ENCODE data around the gene EXOC8. TPM values are rescaled to one million over a fixed set of nuclear protein-coding genes. Genes with fewer than 3 reads are reported as not detected.

Gene EXOC8
- total and polyA plus RNA-seq, 2 experiments from 2014 or later = 3.9 to 14.6 TPM

- H3K9ac ChIP-seq = no peak overlapping the region
- no peaks in the 10 kb centered on the region for H3K9me2 ChIP-seq (ENCODE audit: insufficient read depth)
- H2AFZ ChIP-seq = no peak overlapping the region
- no peaks in the 10 kb centered on the region for H3K4me1 ChIP-seq (ENCODE audit: insufficient read depth)
- no peak overlapping the region for H3K4me2 ChIP-seq (ENCODE audit: unreplicated experiment)
- H3F3A ChIP-seq (ENCODE audit: insufficient read depth) = no peaks in the 10 kb centered on the region
- H3K27ac ChIP-seq = no peak overlapping the region
- no peaks in the 10 kb centered on the region for H3K79me2 ChIP-seq (ENCODE audit: insufficient read depth)
- H4K20me1 ChIP-seq (ENCODE audit: insufficient read depth) = no peaks in the 10 kb centered on the region
- WGBS, 2 experiments (ENCODE audit: low coverage in 1 of 2, low lambda C conversion rate in 2 of 2, missing lambda C conversion rate in 2 of 2) = 93% methylated on average over 28 to 44 of the region's 44 CpGs
- DNase-seq = no peak
- no peaks in the 10 kb centered on the region for H3K9me3 ChIP-seq (ENCODE audit: low read depth)
- in situ Hi-C loops (cut with MboI) = no loop called here
- H3K27me3 ChIP-seq (replicated peaks; ENCODE audit: insufficient read depth) = no peaks in the 10 kb centered on the region
- no peak for TF ChIP-seq EZH2phosphoT487 (IDR thresholded peaks at IDR 0.05; ENCODE audit: insufficient read depth, low read depth)
- no peak for TF ChIP-seq EZH2 (IDR thresholded peaks at IDR 0.05; ENCODE audit: insufficient read depth, poor library complexity, severe bottlenecking)
- no peak overlapping the region for H3K4me3 ChIP-seq
- H3K36me3 ChIP-seq (ENCODE audit: low read depth) = no peaks in the 10 kb centered on the region
Measured at GRCh38 chr1:231317306-231318014, 20.2 kb downstream of the EXOC8 start.

- no peaks in the 10 kb centered on the region for H3K79me2 ChIP-seq (ENCODE audit: insufficient read depth)
- H3F3A ChIP-seq (ENCODE audit: insufficient read depth) = no peaks in the 10 kb centered on the region
- TF ChIP-seq EZH2 (IDR thresholded peaks at IDR 0.05; ENCODE audit: insufficient read depth, poor library complexity, severe bottlenecking) (no peak), EZH2phosphoT487 (IDR thresholded peaks at IDR 0.05; ENCODE audit: insufficient read depth, low read depth) (no peak)
- H3K27ac ChIP-seq = no peak overlapping the region
- in situ Hi-C loops (cut with MboI) = no loop called here
- H3K9me3 ChIP-seq (ENCODE audit: low read depth) = no peaks in the 10 kb centered on the region
- 30 to 34% methylated on average over 11 of the region's 11 CpGs for WGBS, 2 experiments (ENCODE audit: low coverage in 1 of 2, low lambda C conversion rate in 2 of 2, missing lambda C conversion rate in 2 of 2)
- no peak overlapping the region for H3K4me2 ChIP-seq (ENCODE audit: unreplicated experiment)
- H3K27me3 ChIP-seq (replicated peaks; ENCODE audit: insufficient read depth) = no peaks in the 10 kb centered on the region
- H3K9ac ChIP-seq = no peak overlapping the region
- H3K4me3 ChIP-seq = no peak overlapping the region
- no peaks in the 10 kb centered on the region for H4K20me1 ChIP-seq (ENCODE audit: insufficient read depth)
- DNase-seq = peak; percentile 51
- H3K4me1 ChIP-seq (ENCODE audit: insufficient read depth) = no peaks in the 10 kb centered on the region
- H2AFZ ChIP-seq = no peak overlapping the region
- no peaks in the 10 kb centered on the region for H3K36me3 ChIP-seq (ENCODE audit: low read depth)
- H3K9me2 ChIP-seq (ENCODE audit: insufficient read depth) = no peaks in the 10 kb centered on the region
Measured at GRCh38 chr1:231315887-231316286, 21.8 kb downstream of the EXOC8 start.

- H3K79me2 ChIP-seq (ENCODE audit: insufficient read depth) = no peaks in the 10 kb centered on the region
- H3K27ac ChIP-seq = no peak overlapping the region
- H3K9me3 ChIP-seq (ENCODE audit: low read depth) = no peaks in the 10 kb centered on the region
- no peak overlapping the region for H3K4me2 ChIP-seq (ENCODE audit: unreplicated experiment)
- H3K27me3 ChIP-seq (replicated peaks; ENCODE audit: insufficient read depth) = no peaks in the 10 kb centered on the region
- H3K4me1 ChIP-seq (ENCODE audit: insufficient read depth) = no peaks in the 10 kb centered on the region
- WGBS, 2 experiments (ENCODE audit: low coverage in 1 of 2, low lambda C conversion rate in 2 of 2, missing lambda C conversion rate in 2 of 2) = 46 to 59% methylated on average over 4 of the region's 4 CpGs
- in situ Hi-C loops (cut with MboI) = no loop called here
- TF ChIP-seq EZH2 (IDR thresholded peaks at IDR 0.05; ENCODE audit: insufficient read depth, poor library complexity, severe bottlenecking) (no peak), EZH2phosphoT487 (IDR thresholded peaks at IDR 0.05; ENCODE audit: insufficient read depth, low read depth) (no peak)
- H2AFZ ChIP-seq = no peak overlapping the region
- no peaks in the 10 kb centered on the region for H3K36me3 ChIP-seq (ENCODE audit: low read depth)
- H3K9me2 ChIP-seq (ENCODE audit: insufficient read depth) = no peaks in the 10 kb centered on the region
- no peaks in the 10 kb centered on the region for H3F3A ChIP-seq (ENCODE audit: insufficient read depth)
- no peak overlapping the region for H3K4me3 ChIP-seq
- DNase-seq = no peak
- no peak overlapping the region for H3K9ac ChIP-seq
- no peaks in the 10 kb centered on the region for H4K20me1 ChIP-seq (ENCODE audit: insufficient read depth)
Measured at GRCh38 chr1:231313661-231314060, 24.0 kb downstream of the EXOC8 start.

- Histone ChIP-seq H3K9ac (no peak overlapping the region), H3K36me3 (ENCODE audit: low read depth) (no peaks in the 10 kb centered on the region), H3F3A (ENCODE audit: insufficient read depth) (no peaks in the 10 kb centered on the region), H3K9me2 (ENCODE audit: insufficient read depth) (no peaks in the 10 kb centered on the region), H3K9me3 (ENCODE audit: low read depth) (no peaks in the 10 kb centered on the region), H3K27ac (no peak overlapping the region), H3K79me2 (ENCODE audit: insufficient read depth) (no peaks in the 10 kb centered on the region), H3K27me3 (replicated peaks; ENCODE audit: insufficient read depth) (no peaks in the 10 kb centered on the region), H3K4me2 (ENCODE audit: unreplicated experiment) (no peak overlapping the region), H4K20me1 (ENCODE audit: insufficient read depth) (no peaks in the 10 kb centered on the region), H2AFZ (no peak overlapping the region), H3K4me3 (no peak overlapping the region), H3K4me1 (ENCODE audit: insufficient read depth) (no peaks in the 10 kb centered on the region)
- in situ Hi-C loops (cut with MboI) = no loop called here
- WGBS, 2 experiments (ENCODE audit: low coverage in 1 of 2, low lambda C conversion rate in 2 of 2, missing lambda C conversion rate in 2 of 2) = 81 to 87% methylated on average over 5 of the region's 5 CpGs
- TF ChIP-seq EZH2 (IDR thresholded peaks at IDR 0.05; ENCODE audit: insufficient read depth, poor library complexity, severe bottlenecking) (no peak), EZH2phosphoT487 (IDR thresholded peaks at IDR 0.05; ENCODE audit: insufficient read depth, low read depth) (no peak)
- no peak for DNase-seq
Measured at GRCh38 chr1:231312432-231312788, 25.2 kb downstream of the EXOC8 start.
